HepG2 (cell line): ENCODE results near the gene GDF9. TPM values are rescaled to one million over a fixed set of nuclear protein-coding genes. Genes with fewer than 3 reads are reported as not detected.

Experiments
- CHD4 ChIP-seq: fragments of 200-600 bp; sonication (generic); IDR thresholded peaks from 2 replicates; pipeline ENCODE4 v1.7.0; 2017; ENCODE audit warnings: mild to moderate bottlenecking, low read length, borderline replicate concordance
- EP300 ChIP-seq, 3 experiments: sonication (generic) in 1 of 3; formaldehyde crosslinking in 1 of 3; IDR thresholded peaks; 2 replicates each; pipeline versions ENCODE4 v1.5.1 to v1.6.1; 2011 to 2020; ENCODE audit warnings: low read depth in 2 of 3, low read length in 2 of 3, borderline replicate concordance in 1 of 3, improper control_type of control experiment in 1 of 3, mild to moderate bottlenecking in 1 of 3, missing genetic modification reagents in 1 of 3, moderate library complexity in 1 of 3
- GTF3A ChIP-seq: sonication (generic); formaldehyde crosslinking; conservative IDR thresholded peaks from 2 replicates; pipeline ENCODE4 v1.4.0; 2020; ENCODE audit warnings: mild to moderate bottlenecking, missing genetic modification reagents
- HNF4A ChIP-seq: sonication (generic); formaldehyde crosslinking; IDR thresholded peaks from 2 replicates; pipeline ENCODE4 v1.4.0; 2020; ENCODE audit warnings: missing genetic modification reagents
- NFYB ChIP-seq: sonication (generic); formaldehyde crosslinking; IDR thresholded peaks from 2 replicates; pipeline ENCODE4 v1.4.0; 2020; ENCODE audit warnings: missing genetic modification reagents
- NPAS2 ChIP-seq: sonication (generic); formaldehyde crosslinking; IDR thresholded peaks from 2 replicates; pipeline ENCODE4 v1.8.0; 2022; ENCODE audit warnings: mild to moderate bottlenecking, missing genetic modification reagents, borderline replicate concordance
- PHF5A ChIP-seq: IDR thresholded peaks from one replicate; pipeline ENCODE4 v1.6.1; 2018; ENCODE audit warnings: low read depth, missing genetic modification reagents; ENCODE audit not compliant: unreplicated experiment
- PTBP1 ChIP-seq: fragments of 200-400 bp; formaldehyde crosslinking; IDR thresholded peaks from 2 replicates; pipeline ENCODE4 v1.6.1; 2018; ENCODE audit warnings: low read length, low read depth; ENCODE audit not compliant: poor library complexity, severe bottlenecking
- ZBTB42 ChIP-seq: sonication (generic); formaldehyde crosslinking; IDR thresholded peaks from 2 replicates; pipeline ENCODE4 v1.5.0; 2020; ENCODE audit warnings: mild to moderate bottlenecking, missing genetic modification reagents
- ZNF335 ChIP-seq: sonication (generic); formaldehyde crosslinking; IDR thresholded peaks from 2 replicates; pipeline ENCODE4 v1.4.0; 2020; ENCODE audit warnings: missing genetic modification reagents
- ZNF446 ChIP-seq: sonication (generic); formaldehyde crosslinking; IDR thresholded peaks from 2 replicates; pipeline ENCODE4 v1.5.0; 2020; ENCODE audit warnings: mild to moderate bottlenecking, missing genetic modification reagents
- ZZZ3 ChIP-seq: sonication (generic); formaldehyde crosslinking; IDR thresholded peaks from 2 replicates; pipeline ENCODE4 v1.4.0; 2020; ENCODE audit warnings: missing genetic modification reagents, mild to moderate bottlenecking, borderline replicate concordance
- polyA plus RNA-seq, 8 experiments: library from polyadenylated mRNA; depleted of rRNA in 3 of 8; stranded (reverse) in 7 of 8; unstranded in 1 of 8; fragments of >200 nt; fragmentation: Illumina TruSeq in 4 of 8; extraction: Trizol in 4 of 8; gene quantifications; 2 replicates each; pipeline versions ENCODE4 v1.2.1 to v1.2.3, GENCODE V29; 2011 to 2016; ENCODE audit warnings: low read depth in 4 of 8, missing spikeins in 1 of 8, mixed read lengths in 1 of 8; ENCODE audit not compliant: insufficient read depth in 1 of 8
- total RNA-seq, 5 experiments: library from RNA; depleted of rRNA; stranded (reverse); fragments of >200 nt; fragmentation: Illumina TruSeq; extraction: Trizol; gene quantifications; 2 replicates each; pipeline ENCODE4 v1.2.3, GENCODE V29; 2016; ENCODE audit warnings: low read depth in 1 of 5
- TF ChIP-seq, protein P1 (sequence below): fragments of 450-650 bp; IDR thresholded peaks from 2 replicates; pipeline ENCODE4 v1.6.1; 2016
- TF ChIP-seq, protein P2 (sequence below): IDR thresholded peaks from 2 replicates; pipeline ENCODE4 v1.6.1; 2012; ENCODE audit warnings: low read length, improper control_type of control experiment
- TF ChIP-seq, protein P3 (sequence below): sonication (generic); formaldehyde crosslinking; IDR thresholded peaks from 2 replicates; pipeline ENCODE4 v1.5.0; 2020; ENCODE audit warnings: missing genetic modification reagents
- TF ChIP-seq, protein P4 (sequence below): sonication (generic); formaldehyde crosslinking; IDR thresholded peaks from 2 replicates; pipeline ENCODE4 v1.4.0; 2020; ENCODE audit warnings: mild to moderate bottlenecking, missing genetic modification reagents
- TF ChIP-seq, protein P5 (sequence below): sonication (generic); formaldehyde crosslinking; IDR thresholded peaks from 2 replicates; pipeline ENCODE4 v1.8.0; 2022; ENCODE audit warnings: mild to moderate bottlenecking, missing genetic modification reagents, borderline replicate concordance

Gene GDF9
- total and polyA plus RNA-seq, 2 of the 13 experiments (the other 11 are each of a cell fraction or from before 2014, with no cell fraction given) = 0.33 to 0.38 TPM

DNA sequence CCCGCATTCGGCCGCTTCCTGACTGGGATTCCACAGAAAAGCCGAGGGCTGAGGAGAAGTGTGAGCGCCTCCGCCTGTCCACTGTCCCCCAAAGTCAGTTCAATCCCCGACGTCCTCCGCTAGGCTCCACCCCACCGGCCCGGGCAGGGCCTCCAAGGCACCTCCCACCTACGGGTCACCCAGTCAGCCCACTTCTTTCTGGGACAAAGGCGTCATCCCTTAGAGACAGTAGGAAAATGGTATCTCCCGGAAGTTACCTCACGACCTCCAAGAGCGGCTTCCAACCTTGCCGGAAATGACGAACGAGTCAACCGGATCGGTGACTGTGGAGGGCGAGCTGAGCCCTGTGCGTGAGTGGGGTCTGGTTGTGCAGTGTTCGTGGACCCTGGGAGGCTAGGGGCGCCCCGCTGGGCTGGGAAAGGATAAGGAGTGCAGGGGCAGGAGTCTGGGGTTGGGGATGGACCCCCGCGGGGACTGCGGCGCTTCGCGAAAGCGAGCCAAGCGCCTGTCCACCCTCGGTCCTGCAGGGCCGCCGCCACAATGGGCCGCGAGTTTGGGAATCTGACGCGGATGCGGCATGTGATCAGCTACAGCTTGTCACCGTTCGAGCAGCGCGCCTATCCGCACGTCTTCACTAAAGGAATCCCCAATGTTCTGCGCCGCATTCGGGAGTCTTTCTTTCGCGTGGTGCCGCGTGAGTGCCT is at the start of gene GDF9, which contains the start of gene UQCRQ (continued):
- TF ChIP-seq, protein P1, sequence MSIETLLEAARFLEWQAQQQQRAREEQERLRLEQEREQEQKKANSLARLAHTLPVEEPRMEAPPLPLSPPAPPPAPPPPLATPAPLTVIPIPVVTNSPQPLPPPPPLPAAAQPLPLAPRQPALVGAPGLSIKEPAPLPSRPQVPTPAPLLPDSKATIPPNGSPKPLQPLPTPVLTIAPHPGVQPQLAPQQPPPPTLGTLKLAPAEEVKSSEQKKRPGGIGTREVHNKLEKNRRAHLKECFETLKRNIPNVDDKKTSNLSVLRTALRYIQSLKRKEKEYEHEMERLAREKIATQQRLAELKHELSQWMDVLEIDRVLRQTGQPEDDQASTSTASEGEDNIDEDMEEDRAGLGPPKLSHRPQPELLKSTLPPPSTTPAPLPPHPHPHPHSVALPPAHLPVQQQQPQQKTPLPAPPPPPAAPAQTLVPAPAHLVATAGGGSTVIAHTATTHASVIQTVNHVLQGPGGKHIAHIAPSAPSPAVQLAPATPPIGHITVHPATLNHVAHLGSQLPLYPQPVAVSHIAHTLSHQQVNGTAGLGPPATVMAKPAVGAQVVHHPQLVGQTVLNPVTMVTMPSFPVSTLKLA = no peak
- TF ChIP-seq, protein P2, sequence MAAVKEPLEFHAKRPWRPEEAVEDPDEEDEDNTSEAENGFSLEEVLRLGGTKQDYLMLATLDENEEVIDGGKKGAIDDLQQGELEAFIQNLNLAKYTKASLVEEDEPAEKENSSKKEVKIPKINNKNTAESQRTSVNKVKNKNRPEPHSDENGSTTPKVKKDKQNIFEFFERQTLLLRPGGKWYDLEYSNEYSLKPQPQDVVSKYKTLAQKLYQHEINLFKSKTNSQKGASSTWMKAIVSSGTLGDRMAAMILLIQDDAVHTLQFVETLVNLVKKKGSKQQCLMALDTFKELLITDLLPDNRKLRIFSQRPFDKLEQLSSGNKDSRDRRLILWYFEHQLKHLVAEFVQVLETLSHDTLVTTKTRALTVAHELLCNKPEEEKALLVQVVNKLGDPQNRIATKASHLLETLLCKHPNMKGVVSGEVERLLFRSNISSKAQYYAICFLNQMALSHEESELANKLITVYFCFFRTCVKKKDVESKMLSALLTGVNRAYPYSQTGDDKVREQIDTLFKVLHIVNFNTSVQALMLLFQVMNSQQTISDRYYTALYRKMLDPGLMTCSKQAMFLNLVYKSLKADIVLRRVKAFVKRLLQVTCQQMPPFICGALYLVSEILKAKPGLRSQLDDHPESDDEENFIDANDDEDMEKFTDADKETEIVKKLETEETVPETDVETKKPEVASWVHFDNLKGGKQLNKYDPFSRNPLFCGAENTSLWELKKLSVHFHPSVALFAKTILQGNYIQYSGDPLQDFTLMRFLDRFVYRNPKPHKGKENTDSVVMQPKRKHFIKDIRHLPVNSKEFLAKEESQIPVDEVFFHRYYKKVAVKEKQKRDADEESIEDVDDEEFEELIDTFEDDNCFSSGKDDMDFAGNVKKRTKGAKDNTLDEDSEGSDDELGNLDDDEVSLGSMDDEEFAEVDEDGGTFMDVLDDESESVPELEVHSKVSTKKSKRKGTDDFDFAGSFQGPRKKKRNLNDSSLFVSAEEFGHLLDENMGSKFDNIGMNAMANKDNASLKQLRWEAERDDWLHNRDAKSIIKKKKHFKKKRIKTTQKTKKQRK = no peak
- TF ChIP-seq, protein P3, sequence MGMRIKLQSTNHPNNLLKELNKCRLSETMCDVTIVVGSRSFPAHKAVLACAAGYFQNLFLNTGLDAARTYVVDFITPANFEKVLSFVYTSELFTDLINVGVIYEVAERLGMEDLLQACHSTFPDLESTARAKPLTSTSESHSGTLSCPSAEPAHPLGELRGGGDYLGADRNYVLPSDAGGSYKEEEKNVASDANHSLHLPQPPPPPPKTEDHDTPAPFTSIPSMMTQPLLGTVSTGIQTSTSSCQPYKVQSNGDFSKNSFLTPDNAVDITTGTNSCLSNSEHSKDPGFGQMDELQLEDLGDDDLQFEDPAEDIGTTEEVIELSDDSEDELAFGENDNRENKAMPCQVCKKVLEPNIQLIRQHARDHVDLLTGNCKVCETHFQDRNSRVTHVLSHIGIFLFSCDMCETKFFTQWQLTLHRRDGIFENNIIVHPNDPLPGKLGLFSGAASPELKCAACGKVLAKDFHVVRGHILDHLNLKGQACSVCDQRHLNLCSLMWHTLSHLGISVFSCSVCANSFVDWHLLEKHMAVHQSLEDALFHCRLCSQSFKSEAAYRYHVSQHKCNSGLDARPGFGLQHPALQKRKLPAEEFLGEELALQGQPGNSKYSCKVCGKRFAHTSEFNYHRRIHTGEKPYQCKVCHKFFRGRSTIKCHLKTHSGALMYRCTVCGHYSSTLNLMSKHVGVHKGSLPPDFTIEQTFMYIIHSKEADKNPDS (CRISPR knock-in tag) = no peak
- TF ChIP-seq ZBTB42 = no peak
- no peak for TF ChIP-seq CHD4
- TF ChIP-seq HNF4A (CRISPR knock-in tag) = peak; percentile 28; the same call in 1 of the 2 replicates
- TF ChIP-seq NPAS2 (CRISPR knock-in tag) = no peak
- peak; percentile 10; the same call in 1 of the 2 replicates for TF ChIP-seq NFYB (CRISPR knock-in tag)
- TF ChIP-seq PHF5A (CRISPR knock-in tag) = peak; percentile 79
- no peak; the same call in 1 of the 2 replicates for TF ChIP-seq ZNF446
- TF ChIP-seq, protein P4, sequence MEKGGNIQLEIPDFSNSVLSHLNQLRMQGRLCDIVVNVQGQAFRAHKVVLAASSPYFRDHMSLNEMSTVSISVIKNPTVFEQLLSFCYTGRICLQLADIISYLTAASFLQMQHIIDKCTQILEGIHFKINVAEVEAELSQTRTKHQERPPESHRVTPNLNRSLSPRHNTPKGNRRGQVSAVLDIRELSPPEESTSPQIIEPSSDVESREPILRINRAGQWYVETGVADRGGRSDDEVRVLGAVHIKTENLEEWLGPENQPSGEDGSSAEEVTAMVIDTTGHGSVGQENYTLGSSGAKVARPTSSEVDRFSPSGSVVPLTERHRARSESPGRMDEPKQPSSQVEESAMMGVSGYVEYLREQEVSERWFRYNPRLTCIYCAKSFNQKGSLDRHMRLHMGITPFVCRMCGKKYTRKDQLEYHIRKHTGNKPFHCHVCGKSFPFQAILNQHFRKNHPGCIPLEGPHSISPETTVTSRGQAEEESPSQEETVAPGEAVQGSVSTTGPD = 0 out of 2 replicates have a peak, but pooled peaks have one; percentile 28
- TF ChIP-seq GTF3A (CRISPR knock-in tag) = no peak
- TF ChIP-seq ZNF335 (CRISPR knock-in tag) = peak; percentile 42; the same call in 1 of the 2 replicates
- peak in 1 of 2 experiments; percentile 54; a peak in 1 of 4 replicates for TF ChIP-seq EP300 (IDR thresholded peaks at IDR 0.05; ENCODE audit: low read depth in 2 of 2, low read length in 2 of 2)
- TF ChIP-seq EP300 (CRISPR knock-in tag; IDR thresholded peaks at IDR 0.05; ENCODE audit: borderline replicate concordance) = peak; percentile 3; the same call in 1 of the 2 replicates
- TF ChIP-seq, protein P5, sequence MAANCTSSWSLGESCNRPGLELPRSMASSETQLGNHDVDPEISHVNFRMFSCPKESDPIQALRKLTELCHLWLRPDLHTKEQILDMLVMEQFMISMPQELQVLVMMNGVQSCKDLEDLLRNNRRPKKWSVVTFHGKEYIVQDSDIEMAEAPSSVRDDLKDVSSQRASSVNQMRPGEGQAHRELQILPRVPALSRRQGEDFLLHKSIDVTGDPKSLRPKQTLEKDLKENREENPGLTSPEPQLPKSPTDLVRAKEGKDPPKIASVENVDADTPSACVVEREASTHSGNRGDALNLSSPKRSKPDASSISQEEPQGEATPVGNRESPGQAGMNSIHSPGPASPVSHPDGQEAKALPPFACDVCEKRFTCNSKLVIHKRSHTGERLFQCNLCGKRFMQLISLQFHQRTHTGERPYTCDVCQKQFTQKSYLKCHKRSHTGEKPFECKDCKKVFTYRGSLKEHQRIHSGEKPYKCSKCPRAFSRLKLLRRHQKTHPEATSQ (CRISPR knock-in tag) = peak; percentile 87; the same call in 1 of the 2 replicates
- peak; percentile 63 for TF ChIP-seq PTBP1
- TF ChIP-seq ZZZ3 = no peak
